Activated CD4-positive, alpha-beta T cell treated with anti-CD3 and anti-CD28 coated beads, Interleukin-2, amount 50 U/mL, for 24 hours (primary cell): ENCODE data around the gene TMPRSS9.
"Not testable (repeated sequence)": the region's sequence is repeated elsewhere in the genome, so short reads cannot be mapped to it uniquely, and the experiment has no call there.

Source experiments
- DNase-seq, 2 donors: peaks; one replicate each; pipeline ENCODE4 v3.0.0-alpha.2; 2020; ENCODE audit warnings: low read depth in 1 of 2, low spot score in 1 of 2

The TMPRSS9 gene

DNA sequence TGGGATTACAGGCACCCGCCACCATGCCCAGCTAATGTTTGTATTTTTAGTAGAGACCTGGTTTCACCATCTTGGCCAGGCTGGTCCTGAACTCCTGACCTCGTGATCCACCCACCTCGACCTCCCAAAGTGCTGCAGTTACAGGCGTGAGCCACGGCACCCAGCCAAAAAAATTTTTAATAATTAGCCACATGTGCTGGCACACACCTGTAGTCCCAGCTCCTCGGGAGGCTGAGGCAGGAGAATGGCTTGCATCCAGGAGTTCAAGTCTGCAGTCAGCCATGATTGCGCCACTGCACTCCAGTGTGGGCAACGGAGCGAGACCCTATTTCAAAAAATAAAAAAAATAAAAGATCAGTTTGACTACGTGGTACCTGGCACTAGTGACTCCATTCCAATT, 98.7 kb downstream of the TMPRSS9 start:
- DNase-seq: not testable (repeated sequence)

DNA sequence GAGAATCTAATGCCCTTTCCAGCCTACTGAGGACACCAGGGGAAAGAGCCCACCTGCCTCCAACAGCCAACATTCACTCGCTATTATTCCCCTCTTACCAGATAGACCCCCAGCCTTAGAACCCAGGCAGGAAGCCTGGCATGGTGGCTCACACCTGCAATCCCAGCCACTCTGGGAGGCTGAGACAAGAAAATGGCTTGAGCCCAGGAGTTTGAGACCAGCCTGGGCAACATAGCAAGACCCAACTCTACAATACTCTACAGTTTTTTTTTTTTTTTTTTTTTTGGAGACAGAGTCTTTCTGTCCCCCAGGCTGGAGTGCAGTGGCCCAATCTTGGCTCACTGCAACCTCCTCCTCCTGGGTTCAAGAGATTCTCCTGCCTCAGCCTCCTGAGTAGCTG, 100.2 kb downstream of the TMPRSS9 start:
- no peak for DNase-seq

DNA sequence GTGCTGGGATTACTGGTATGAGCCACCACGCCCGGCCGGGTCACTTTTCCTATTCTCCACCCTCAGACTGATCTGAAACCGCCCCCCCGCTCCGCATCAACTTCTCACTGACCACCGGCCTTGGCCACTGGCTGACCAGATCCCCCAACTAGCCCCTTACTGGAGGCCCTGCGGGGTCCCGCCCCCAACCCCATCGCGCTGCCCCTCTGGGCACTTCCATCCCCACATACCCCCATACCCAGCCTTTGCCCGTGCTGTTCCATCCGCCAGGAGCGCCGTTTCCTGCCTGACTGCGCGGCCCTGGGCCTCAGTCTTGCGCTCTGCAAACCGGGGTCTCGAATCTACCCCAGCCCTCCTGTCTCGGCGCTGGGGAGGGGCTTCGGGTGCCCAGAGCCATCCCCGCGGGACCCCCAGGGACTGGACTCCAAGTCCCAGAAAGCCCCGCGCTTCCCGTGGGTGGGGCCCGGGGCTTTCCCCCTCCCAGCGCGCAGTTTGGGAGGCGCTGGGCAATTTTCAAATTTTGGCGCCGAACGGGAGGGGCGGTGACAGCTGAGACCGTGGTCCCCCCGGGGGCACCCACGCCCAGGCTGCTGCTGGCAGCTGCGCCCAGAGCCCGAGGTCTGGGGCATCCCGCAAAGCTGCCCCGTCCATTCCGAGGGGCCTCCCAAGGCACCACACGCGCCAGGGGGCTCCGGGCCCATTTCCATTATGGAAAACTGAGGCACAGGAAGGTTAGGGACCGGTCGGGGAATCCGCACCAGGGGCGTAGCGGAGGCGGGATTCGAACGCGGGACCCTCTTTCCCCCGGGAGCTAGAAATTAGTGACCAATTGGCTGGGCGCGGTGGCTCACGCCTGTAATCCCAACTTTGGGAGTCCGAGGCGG, 101.9 kb downstream of the TMPRSS9 start:
- peak; percentile 29 to 45 for DNase-seq

DNA sequence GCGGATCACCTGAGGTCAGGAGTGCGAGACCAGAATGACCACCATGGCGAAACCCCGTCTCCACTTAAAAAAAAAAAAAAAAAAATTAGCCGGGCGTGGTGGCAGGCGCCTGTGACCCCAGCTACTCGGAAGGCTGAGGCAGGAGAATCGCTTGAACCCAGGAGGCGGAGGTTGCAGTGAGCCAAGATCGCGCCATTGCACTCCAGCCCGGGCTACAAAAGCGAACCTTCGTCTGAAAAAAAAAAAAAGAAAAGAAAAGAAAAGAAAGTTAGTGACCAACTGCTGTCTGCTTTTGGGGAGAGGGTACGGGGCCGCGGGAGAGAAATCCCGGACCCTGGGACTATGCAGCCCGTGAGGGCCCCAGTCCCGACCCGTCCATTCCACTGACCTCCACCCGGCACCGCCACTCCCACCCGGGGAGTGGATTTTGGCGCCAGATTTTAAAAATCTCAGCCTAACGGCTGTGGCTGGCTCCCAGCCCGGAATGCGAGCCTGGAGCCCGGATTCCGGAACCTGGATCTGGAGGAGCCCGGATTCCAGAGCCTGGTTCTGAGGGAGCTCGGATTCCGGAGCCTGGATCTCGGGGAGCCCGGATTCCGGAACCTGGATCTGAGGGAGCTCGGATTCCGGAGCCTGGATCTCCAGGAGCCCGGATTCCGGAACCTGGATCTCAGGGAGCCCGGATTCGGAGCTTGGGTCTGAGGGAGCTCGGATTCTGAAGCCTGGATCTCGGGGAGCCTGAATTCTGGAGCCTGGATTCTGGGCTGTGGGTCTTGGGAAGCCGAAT, 102.8 kb downstream of the TMPRSS9 start:
- no peak for DNase-seq

DNA sequence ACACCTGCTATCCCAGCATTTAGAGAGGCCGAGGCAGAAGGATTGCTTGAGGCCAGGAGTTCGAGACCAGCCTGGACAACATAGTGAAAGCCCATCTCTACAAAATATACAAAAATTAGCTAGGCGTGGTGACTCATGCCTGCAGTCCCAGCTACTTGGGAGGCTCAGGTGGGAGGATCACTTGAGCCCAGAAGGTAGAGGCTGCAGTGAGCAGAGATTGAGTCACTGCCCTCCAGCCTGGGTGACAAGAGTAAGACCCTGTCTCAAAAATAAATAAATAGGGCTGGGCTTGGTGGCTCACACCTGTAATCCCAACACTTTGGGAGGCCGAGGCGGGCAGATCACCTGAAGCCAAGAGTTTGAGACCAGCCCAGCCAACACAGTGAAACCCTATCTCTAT, 103.6 kb downstream of the TMPRSS9 start:
- DNase-seq: not testable (repeated sequence)

DNA sequence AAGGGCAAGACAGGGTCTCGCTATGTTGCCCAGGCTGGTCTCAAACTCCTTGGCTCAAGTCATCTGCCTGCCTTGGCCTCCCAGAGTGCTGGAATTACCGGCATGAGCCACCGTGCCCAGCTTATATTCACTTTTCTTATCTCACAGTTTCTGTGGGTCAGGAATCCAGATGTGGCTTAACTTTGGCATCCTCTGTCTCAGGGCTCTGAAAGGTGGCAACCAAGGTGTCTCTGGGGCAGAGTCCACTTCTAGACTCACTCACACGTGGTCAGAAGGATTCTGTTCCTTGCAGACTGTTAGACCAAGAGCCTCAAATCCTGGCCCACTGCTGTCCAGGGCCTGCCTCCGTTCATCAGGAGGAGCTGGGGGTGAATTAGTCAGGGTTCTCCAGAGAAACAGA, 104.3 kb downstream of the TMPRSS9 start:
- no peak for DNase-seq

DNA sequence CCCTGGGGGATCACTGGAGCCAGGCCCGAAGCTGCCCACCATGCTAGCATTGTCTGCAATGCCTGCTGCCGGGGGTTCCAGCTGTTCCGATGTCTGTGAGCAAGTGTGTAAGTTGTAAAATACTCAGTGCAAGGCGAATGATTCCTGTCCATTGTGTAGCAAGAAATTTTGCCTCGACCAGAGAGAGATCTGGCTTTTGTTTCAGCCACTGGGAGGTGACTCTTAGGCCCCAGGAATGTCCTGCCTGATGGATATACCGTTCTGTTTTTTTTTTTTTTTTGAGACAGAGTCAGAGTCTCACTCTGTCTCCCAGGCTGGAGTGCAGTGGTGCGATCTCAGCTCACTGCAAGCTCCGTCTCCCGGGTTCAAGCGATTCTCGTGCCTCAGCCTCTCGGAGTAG, 108.5 kb downstream of the TMPRSS9 start:
- no peak for DNase-seq

DNA sequence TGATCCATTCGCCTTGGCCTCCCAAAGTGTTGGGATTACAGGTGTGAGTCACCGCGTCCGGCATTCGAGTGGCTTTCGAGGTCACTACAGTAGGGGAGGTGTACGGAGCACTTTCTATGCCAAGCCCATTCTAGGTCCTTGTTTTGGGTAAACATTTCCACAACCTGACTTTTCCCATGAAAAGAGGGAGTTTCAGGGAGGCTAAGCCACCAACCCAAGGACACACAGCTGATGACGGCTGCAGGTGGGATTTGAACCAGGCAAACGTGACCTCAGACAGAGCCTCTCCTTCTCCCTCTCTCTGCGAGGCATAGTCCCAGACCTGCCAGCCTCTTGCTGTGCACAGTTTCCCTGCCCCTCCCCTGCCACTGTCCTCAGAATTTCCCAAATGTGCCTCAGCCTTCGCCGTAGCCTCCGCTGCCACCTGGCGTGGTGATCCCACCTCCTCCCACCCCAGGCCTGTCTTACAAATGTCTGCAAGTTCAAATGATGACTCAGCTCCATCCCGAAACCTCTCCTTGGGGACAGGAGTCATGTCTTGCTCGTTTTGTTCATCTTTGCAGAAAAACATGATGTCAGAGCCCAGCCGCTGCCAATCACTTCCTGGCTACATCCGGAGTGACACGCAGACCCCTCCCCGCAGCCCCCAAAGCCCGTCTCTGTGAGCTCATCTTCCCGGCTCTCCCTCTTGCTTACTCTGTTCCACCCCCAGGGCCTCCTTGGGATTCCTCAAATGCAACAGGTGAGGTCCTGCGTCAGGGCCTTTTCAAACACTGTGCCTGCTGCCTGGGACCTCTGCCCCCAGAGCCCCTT, 109.2 kb downstream of the TMPRSS9 start:
- peak in 1 of 2 donors; percentile 33 for DNase-seq

DNA sequence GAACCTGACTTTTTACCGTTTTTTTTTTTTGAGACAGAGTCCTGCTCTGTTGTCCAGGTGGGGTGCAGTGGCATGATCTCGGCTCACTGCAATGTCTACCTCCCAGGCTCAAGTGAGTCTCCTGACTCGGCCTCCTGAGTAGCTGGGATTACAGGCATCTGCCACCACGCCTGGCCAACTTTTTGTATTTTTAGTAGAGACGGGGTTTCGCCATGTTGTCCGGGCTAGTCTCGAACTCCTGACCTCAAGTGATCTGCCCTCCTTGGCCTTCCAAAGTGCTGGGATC, 109.8 kb downstream of the TMPRSS9 start:
- DNase-seq: not testable (repeated sequence)

DNA sequence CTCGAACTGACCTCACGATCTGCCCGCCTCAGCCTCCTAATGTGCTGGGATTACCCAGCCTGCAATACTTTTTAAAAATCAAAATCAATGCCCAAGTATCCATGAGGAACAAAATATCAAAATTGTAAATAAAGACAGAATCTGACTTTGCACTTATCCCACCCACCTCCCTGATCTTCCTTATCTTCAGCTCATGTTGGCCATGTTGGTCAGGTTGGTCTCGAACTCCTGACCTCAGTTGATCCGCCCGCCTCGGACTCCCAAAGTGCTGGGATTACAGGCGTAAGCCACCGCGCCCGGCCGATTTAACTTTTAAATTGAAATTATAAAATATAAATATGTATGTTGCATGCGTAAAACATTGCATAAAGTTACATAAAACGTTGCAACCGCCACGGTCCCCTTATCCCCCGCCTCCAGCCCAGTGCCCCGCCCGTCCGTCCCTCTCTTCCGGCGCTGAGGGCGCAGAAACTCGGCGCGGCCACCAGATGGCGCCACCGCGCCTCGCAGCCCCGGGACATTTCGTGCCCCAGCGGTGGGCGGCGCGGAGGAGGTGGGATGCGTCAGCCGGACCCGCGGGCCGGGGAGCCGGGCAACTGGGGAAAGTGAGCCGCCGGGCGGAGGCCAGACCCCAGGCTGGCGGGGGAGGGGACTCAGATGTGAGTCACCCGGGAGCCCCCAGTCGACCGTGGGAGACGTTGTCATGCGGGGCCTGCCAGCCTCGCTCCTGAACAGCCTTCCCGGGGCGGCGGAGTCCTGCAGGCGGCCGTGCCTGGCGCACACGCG, 114.4 kb downstream of the TMPRSS9 start:
- peak; percentile 80 to 87 for DNase-seq

DNA sequence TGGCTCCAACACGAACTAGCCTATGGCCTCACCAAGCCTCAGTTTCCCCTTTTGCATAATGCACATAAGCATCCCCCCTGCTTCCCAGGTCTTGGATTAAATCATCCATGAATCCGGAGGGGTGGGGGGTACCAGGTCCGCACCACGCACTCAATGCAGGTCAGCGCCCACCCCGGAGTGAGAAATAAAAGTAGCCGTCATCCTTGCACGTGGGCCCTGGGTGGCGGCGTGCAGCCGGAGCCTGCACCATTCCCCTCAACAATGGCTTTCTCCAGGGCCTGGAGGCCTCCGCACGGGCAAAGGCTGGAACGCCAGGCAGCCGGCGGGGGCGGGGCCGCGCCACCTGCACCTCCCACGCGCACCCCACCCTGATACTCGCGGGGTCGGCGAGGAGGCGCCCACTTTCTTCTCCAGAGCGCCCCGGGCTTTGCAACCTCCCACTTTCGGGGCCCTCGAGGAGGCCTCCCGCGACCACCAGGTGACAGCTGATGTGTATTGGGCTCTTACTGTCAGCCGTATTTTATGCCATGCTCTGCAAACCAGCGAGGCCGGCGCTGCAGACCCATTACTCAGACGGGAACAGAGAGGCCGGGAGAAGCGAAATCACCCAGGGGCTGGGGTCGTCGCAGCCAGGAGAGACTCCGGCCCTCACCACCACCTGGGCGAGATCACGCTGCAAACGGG, 115.1 kb downstream of the TMPRSS9 start:
- peak; percentile 58 to 59 for DNase-seq
